GM10266 (cell line): ENCODE results near the gene NR4A1.
"Not testable (repeated sequence)": the region's sequence is repeated elsewhere in the genome, so short reads cannot be mapped to it uniquely, and the experiment has no call there.

Source experiments
- DNase-seq: peaks from one replicate; pipeline ENCODE4 v3.0.0; 2012; ENCODE audit errors: extremely low spot score
- CTCF ChIP-seq: IDR thresholded peaks from 2 replicates; pipeline ENCODE4 v1.5.1; 2012; ENCODE audit warnings: mild to moderate bottlenecking, low read depth; ENCODE audit not compliant: control insufficient read depth, insufficient read depth; ENCODE audit errors: missing control alignments

The NR4A1 gene

GRCh38 chr12:52091061-52091460, 39.8 kb downstream of the NR4A1 start:
- peak; percentile 3 for DNase-seq
- no peak for TF ChIP-seq CTCF

- DNase-seq, result no peak
- no peak for TF ChIP-seq CTCF
Measured at GRCh38 chr12:52091869-52092268, 40.6 kb downstream of the NR4A1 start.

- no peak for DNase-seq
- TF ChIP-seq CTCF, result no peak
Measured at GRCh38 chr12:52093346-52093745, 42.1 kb downstream of the NR4A1 start.

- no peak for DNase-seq
- TF ChIP-seq CTCF, result no peak
Measured at GRCh38 chr12:52096332-52097044, 45.2 kb downstream of the NR4A1 start.

- TF ChIP-seq CTCF, result no peak
- no peak for DNase-seq
Measured at GRCh38 chr12:52097045-52097666, 45.9 kb downstream of the NR4A1 start.

GRCh38 chr12:52104431-52105089, 53.3 kb downstream of the NR4A1 start:
- DNase-seq, result not testable (repeated sequence)
